DMS114 treated with DMSO at 0.1 percent for 48 hours (cell line): ENCODE results near the gene CLCN7.
"Not testable (repeated sequence)": the region's sequence is repeated elsewhere in the genome, so short reads cannot be mapped to it uniquely, and the experiment has no call there.

Experiments used
- DNase-seq: peaks from one replicate; lab custom pipeline; 2025; ENCODE audit not compliant: unreplicated experiment; lab: John Stamatoyannopoulos, UW

CLCN7 gene

DNA sequence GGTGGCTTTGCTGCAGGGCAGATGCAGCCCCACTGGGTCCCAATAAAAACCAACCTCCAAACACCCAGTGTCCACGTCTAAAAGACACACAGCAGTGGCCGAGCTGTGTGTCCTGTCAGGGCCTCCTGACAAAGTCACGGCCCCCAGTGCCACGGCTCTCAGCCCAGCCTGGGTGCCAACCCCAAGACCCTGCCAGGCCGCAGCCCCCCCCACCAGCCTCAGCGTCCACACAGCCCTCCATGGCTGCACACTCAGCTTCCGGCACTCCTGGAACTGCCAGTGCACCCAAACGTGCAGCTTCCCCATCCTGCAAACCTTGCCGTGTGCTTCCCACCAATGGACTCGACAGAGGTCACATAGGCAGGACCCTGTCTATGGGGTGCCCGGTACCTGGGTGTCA, 26.9 kb downstream of the CLCN7 start:
- no peak for DNase-seq

DNA sequence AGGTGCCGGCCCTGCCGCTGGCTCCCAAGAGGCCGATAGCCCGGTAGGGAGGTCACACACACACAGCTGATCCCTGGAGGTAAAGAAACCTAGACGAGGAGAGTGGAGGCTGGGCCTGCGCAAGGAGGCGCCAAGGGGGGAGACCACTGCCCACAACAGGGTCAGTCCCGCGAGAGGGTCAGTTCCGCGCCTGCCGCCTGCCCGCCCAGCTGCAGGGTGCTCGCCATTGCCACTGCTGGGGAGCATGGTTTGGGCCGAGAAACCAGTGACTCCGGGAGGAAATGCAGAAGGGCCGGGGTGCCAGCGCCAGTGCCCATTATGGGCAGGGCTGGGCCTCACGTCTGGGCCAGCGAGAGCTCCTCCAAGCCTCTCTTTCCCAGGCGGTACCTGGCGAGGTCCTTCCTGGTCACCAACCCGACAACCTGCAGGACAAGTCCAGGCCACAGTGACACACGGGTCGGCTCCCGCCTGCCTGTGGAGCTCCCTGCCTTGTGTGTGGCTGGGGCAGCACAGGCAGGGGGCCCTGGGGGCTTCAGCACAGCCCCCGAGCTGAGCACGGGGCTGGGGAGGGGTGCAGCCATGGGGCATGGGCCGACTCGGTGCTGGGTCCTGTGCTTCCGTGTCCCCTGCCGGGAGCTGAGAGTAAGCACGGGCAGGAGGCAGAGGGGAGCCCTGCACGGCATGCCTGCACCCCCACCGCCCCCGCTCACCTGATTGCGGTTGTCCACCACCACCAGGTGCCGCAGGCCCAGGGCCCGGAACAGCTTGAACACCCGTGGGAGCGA, 28.3 kb downstream of the CLCN7 start:
- no peak for DNase-seq

DNA sequence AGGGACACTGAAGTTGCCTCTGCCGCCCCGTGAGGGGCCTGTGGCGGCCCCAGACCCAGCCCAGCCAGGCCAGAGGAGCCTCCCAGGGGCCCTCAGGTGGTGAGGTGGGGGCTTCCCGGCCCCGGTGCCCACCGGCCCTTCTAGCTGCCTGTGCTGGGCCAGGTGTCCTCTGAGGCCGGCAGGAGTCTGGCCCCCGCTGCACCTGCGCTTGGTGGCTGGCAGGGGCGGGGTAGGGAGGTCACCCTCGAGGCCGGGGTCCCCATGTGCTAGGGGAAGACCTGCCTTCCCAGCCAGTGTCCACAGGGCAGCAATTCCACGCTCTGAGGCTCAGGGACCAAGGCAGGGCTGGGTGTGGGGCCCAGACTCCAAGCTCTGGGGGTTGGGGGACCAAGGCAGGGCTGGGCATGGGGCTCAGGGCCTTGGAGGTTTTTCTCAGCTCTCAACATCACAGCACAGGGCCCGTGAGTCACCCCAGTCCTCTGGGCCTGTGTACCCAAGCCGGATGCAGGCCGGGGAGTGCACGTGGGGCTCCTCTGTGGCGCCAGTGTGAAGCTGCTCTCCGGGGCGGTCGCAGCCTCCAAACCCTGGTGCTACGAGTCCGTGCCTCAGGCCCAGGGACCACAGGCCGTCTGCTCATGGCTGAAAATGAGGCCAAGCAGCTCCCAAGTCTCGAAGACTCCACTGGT, 29.2 kb downstream of the CLCN7 start:
- no peak for DNase-seq

DNA sequence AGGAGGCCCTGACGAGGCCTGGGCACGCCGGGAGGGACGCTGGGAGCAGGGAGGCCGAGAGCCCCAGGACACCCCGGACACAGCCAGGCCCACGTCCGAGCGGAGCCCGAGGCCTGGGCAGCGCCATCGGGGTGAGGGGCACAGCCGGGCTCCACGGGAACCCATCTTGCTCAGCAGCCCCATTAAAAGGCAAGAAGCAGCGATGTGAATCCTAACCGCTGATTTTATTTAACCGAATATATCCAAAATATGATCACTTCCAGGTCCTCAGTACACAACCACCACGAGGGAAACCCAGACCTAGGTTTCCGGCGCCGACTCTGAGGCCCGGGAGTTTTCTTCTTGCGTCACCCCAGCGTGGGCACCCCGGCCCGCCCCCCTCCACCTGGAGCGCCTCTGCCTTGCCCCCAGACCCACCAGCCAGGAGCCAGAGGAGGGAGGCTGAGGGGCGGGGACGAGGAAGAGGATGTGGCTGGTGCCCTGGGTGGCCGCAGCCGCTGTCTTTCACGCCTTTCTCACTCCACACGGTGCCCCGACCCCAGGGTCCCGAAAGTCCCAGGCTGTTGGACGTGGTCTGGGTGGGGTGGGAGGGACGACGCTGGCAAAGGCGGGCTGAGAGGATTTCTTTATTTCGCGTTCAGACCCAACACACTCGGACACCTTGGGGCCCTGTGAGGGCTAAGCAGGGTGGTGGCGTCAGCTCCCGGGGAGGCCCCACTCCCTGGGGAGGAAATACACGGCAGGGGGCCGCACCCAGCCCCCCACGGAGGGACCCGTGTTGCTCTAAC, 29.9 kb downstream of the CLCN7 start:
- DNase-seq = no peak

DNA sequence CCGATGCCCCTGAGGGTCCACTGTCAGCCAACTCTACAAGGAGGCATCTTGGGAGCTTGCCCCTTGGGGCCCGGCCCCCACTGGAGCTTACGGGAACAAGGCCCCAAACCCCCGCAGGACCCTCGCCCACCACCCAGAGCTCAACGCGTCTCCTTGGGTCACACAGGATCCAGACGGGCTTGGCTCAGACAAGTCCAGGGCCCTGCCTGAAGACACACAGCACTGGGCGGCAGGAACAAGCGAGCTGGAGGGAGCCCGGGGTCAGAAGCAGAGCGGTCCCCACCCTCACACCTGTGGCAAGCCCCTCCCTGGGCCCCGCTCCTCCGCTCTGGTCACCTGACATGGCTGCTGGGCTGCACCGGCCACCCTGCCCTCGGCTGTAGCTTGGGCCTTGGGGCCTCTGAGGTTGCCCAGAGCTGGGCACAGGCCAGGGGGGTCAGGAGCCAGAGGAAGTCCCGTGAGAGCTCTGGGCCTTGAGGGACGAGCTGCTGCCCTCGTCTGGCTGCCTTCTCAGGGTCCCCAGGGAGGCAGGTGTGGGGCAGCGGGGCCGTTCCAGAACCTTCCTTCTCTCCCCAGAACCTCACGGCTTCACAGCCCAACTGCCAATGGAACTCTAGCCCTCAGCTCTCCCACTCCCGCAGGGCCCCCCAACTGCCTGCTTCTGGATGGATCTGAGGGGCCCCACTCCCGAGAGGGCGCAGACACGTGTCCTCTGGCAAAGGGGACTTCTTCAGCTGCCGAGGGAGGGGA, 30.7 kb downstream of the CLCN7 start, which contains the start of gene CCDC154:
CCDC154 (minus strand) TSS at position 577 of the 750 bp plus-strand sequence; CDS start at position 343, 234 bp downstream.
- no peak for DNase-seq

DNA sequence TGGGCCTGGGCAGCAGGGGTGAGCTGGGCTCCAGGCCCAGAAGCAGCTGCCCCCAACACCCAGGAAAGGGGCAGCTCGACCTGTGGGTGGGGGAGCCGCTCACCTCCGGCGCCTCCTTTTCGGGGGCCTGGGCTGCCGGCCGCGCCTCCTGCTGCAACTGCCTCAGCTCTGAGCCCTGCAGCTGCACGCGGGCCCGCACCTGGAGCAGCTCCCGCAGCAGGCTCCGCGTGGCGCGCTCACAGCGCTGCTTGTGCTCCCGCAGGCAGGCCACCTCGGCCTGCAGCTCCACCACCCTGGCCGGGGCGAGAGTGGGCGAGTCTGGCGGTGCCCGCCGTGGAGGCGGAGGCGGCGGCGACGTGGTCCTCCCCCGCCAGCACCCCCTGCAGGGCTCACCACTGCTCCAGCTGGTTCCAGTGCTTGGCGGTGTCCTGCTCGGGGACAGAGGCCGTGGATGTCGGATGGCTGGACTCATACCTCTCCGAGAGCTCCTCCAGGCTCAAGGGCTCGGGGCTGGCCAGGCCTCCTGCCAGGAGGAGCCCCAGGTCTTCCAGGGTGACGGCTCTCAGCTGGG, 31.3 kb downstream of the CLCN7 start:
- no peak for DNase-seq

DNA sequence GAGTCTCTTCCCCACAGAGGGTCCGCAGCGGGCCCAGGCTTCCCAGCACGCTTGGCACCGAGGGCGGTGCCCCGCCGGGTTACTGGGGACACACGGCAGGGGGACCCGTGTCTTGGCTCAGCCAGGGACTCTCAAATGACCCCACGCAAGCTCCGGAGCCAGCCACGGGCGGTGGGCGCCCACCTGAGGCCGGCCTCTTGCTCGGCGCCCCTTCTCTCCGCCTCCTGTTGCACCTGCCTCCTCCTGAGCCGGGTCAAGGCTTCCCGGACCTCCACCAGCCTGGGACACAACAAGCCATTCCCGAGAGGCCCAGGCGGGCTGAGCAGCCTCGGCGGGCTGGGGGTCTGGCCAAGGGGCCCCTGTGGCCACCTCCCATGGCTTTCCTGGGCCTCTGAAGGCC, 32.1 kb downstream of the CLCN7 start:
- no peak for DNase-seq

DNA sequence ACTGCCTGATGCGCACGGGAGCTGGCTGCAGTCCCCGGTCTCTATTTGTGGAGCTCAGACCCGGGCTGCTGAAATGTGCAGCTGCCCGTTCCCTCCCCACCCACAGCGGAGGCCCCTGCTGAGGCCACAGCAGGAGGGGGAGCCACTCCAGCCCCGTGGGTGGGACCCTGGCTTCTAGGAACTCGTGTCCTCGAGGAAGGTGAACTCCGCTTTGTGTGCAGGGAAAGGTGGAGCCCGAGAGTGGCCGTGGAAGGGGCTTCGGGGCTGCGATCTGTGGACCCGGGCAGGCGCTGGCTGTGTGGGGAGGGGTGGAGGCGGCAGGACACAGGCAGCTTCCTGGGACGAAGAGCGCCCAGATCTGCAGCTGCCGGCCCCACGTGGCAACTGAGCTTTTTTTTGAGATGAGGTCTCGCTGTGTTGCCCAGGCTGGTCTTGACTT, 33.4 kb downstream of the CLCN7 start:
- no peak for DNase-seq

DNA sequence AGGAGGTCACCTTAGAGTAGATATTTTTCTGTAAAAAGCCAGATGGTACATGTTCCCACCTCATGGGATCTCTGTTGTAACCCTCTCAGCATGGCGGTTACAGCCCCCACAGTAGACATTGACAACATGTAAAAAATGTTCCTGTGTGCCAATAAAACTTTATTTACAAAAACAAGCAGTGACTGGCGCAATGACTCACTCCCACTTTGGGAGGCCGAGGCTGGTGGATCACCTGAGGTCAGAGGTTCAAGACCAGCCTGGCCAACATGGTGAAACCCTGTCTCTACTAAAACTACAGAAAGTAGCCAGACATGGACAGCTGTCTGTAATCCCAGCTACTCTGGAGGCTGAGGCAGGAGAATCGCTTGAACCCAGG, 35.1 kb downstream of the CLCN7 start:
- DNase-seq = not testable (repeated sequence)

DNA sequence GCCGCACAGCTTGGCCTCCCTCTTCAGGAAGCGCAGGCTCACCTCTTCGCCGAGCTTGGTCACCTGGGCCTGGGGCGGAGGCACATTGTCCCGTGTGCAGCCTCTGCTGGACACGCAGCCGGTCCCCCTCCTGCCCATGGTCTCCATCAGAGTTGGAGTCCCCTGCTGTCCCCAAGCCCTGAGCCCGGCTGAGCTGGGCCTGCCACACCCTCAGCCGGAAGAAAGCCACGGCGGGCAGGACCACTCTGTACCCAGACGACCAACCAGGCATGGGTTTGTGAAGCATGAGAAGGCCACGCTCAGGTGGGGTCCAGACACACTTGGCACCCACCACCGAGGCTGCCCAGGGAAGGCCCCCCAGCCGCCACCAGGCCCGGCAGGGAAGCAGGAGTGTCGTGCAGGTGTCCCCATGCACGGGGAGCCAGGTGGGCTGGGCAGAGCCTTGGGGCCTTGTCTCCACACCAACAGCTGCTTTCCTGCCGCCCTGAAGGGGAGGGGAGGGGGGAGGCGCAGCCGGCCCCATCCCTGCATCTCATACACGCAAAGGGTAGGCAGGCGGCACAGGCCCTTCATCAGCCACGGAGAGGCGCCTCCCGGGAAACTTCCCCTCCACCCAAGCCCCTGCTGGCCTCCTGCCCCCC, 35.6 kb downstream of the CLCN7 start:
- no peak for DNase-seq

DNA sequence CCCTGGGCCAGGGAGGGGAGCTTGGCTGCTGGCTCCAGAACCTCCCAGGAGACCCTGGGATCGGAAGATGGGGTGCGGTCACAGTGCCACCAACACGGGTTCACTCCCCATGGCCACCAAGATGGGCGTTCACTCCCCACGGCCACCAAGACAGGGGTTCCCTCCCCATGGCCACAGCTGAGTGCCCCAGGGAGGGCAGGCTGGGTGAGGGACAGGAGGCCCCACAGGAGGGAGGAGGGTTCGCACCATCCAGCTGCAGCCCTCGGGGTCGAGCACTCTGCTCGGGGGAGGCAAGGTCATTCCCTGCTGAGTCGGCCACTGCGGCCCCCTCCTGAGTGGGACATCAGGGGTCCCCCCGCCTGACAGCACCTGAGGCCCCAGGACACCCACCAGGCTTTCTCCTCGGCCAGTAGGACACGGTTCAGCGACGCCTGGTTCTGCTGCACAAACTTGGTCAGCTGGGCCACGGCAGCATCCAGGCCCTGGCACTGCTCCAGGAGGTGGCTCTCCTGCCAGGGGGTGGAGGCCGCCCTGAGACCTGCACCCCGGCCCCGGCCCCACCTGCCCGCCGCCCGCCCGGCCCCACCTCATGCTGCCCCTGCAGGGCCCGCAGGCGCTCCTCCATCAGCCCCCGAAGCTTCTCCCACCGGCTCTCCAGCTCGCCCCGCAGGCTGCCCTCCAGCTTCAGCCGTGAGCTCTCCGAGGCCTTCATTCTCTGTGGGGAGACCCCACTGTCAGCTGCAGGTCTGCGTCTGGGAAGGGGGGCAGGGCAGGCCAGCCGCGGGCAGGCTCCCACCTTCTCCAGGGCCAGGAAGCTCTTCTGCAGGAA, 36.4 kb downstream of the CLCN7 start:
- DNase-seq = no peak

DNA sequence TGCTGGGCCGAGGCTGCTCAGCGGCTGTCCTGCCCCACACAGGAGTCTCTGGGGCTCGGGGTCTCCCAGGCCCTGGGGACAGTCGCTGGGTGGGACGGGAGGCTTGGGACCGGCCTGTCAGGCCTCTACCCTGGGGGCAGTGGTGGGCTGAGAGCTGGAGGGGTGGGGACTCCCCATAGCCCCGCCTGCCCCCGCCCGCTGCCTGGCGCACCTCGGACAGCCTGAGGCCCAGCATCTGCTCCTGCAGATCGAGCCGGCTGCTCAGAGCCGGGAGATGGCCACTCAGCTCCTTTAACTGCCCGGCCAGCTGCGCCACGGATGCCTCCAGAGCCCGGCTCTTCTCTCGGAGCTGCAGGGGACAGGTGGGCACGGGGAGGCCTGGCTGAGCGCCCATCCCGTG, 37.2 kb downstream of the CLCN7 start:
- no peak for DNase-seq

DNA sequence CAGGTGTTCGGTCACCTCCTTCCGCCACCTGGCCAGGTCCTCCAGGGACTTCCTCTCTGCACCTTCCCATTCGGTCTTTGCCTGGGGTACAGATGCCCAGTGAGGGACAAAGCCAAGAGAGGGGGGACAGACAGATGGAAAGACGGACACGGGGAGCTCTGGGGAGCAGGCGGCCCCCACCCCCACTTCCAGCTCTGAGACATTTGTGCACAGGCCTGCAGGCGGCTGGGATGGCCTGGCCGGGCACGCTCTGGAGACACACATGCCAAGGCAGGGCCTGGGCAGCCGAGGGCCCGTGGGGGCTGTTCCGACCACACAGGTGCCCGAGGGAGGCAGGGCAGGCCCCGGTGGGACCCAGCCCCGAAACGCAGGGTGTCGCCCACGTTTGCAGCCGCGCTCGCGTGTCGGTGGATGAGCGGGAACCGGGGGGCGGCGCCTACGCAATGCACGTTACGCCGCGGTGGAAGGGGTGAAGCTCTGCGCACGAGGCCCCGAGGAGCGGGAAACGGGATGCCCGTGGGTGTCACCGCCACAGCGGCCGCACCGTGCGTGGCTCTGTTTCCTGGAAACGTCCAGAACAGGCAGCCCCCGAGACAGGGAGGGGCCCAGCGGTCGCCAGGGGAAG, 38.0 kb downstream of the CLCN7 start:
- no peak for DNase-seq

DNA sequence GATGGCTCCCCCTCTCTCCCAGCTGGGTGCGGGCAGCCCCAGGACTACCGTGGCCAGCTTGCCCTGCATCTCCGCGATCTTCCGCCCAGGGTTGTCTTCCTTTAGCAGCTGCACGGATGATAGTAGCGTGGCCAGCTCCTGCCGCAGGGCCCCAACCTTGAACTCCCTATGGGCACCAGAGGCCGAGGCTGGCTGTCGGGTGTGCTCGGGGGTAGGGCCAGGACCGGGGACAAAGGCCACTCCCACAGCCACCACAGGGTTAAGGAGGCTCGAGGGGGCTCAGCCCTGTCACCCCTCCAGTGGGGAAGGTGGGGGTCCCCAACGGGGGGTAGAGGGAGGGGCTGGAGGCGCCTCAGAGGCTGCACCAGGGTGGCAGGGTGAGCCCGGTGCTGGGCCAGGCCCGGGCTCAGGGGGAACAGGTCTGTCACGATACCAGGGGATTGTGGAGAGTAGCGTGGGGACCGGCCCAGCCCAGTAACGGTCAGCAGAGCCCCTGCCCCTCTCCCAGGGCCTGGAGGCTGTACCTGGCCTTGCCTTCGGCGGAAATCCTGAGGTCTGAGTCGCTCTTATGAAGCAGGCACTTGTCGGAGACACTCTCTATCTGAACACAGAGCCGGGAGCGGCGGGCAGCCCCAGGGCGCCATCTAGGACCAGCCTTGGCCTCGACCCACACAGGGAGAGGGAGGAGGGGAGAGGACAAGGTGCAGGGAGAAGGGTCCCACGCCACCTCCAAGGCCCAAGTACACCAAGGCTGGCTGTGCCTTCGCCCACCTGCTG, 38.7 kb downstream of the CLCN7 start:
- DNase-seq = no peak

DNA sequence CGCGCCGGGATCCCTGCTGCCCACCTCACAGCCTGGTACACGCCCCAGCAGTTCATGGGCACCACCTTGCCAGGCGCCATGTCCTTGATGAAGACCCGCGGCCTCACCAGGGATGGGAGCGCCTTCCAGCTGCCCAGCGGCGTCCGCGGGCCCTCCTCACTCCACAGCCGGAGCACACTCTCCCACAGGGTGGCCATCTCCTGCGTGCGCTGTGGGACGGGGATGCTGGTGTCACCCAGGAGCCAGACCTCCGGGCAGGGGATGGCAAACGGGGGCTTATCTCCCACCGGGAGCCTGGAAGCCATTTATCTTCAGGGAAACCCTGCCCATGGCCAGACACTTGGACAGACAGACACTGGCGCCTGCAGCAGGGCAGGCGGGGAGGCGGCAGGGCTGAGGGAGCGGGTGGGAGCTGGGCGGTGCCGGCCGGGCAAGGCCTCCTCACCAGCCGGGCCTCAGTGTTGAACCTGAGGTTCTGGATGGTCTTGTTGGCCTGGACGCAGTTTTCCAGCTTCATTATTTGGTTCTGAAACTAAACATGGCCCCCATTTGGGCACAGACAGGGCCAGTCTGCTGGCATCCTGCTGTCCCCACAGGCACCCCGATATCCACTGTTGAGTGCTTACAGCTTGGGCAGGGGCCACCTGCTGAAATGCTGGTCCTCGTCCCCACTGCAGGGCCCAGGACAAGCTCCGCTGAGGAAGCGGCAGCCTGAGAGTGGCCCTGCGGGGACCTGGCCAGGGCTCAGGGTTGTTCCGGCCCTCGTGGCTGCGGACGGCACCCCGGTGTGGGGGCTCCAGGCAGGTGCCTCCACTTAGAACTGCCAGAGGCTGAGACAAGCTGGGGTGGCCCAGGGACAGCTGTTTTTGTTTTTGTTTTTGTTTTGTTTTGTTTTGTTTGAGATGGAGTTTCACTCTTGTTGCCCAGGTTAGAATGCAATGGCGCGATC, 39.9 kb downstream of the CLCN7 start:
- no peak for DNase-seq

DNA sequence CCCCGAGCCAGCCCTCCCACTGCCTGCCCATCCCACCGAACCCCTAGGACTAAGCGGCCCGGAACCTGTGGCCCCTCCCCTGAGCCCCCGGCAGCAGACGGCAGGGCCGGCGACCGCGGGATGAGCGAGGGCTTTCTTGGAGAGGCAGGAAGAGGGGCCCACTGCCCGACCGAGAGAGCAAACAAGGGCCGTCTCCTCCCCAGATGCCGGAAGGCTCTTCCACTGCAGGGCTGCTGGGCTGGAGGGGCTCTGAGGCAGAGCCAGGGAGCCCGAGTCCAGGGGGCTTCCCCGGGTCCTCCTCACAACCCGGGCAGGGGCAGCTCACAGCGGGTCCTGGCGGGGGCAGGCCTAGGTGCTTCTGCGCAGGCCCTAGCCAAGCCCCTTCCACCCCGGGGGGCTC, 41.1 kb downstream of the CLCN7 start:
- no peak for DNase-seq

DNA sequence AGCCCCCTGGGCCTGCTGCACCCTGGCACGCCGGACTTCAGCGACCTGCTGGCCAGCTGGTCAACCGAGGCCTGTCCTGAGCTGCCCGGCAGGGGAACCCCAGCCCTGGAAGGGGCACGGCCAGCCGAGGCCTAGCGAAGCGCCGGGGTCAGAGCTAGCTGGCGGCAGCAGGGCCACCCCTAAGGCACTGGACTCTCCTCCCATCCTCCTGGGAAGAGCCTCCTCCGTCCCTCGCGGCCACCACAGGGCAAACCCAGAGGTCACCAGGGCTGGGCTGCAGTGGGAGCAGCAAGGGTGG, 41.6 kb downstream of the CLCN7 start:
- no peak for DNase-seq
